ENCODE data around the gene LCN6.
"Not testable (repeated sequence)": the region's sequence is repeated elsewhere in the genome, so short reads cannot be mapped to it uniquely, and the experiment has no call there.

Gene LCN6

DNA sequence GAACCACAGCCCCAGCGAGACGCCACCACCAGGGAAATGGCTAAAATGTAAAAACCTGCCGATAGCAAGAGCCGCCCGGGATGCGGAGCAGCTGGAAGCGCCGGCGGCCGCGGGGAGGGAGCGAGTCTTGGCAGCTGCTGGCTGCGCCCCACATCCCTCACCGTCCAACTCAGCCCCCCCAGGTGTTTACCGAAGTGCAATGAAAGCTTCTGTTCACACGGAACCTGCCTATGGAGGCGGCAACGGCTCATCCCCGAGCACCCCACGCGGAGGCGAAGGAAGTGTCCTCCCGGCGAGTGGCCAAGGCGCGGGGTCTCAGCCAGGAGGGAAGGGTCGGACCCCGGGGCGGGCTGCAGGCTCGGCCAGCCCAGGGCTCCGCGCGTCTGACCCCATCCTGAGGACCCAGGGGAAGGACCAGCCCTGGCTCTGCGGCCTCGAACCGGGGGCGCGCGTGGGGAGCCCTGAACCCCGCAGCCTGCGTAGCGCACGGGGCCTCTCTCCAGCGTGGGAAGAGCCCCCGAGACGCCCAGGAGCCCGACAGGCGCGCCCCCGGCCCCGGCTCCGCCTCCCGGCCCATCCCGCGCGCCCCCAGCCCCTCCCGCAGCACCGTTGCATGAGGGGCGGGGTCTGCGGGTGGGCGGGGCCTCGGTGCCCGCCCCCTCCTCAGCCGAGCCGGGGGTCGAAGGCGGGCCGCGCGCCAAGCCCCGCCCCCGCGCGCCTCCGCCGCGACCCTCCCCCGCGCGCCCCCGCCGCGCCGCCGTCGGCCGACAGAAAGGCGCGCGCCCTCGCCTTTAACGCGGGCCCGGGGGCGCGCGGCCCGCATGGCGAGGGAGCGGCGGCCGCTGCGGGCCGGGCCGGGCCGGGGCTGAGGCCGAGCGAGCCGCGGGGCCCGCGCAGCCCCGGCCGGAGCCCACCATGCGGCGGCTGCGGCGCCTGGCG lies 36.3 kb downstream of the LCN6 start, which contains the start of gene DIPK1B:
Gene DIPK1B (plus strand): TSS at position 822 of the 939 bp plus-strand sequence. CDS start 94 bp downstream, at position 916.
- Mint-ChIP-seq H3K36me3 (ENCODE audit: low read depth) (no peaks in the 10 kb centered on the region), H3K4me1 (ENCODE audit: low read depth) (peaks cover 6% of the 10 kb centered on the region), H3K9me3 (no peaks in the 10 kb centered on the region), H3K4me3 (peak within 1 kb of the TSS; percentile 42), H3K27ac (no peak within 1 kb of the TSS), H3K27me3 (ENCODE audit: low read depth) (peaks cover 40% of the 10 kb centered on the region)

- not testable (repeated sequence) for H3K36me3 Mint-ChIP-seq (ENCODE audit: low read depth); H3K9me3 Mint-ChIP-seq; H3K4me1 Mint-ChIP-seq (ENCODE audit: low read depth); H3K27ac Mint-ChIP-seq
- H3K4me3 Mint-ChIP-seq: peak overlapping the region; percentile 42
- peaks cover 40% of the 10 kb centered on the region for H3K27me3 Mint-ChIP-seq (ENCODE audit: low read depth)
Observed at GRCh38 chr9:136711219-136711648, 37.1 kb downstream of the LCN6 start.

GRCh38 chr9:136710543-136710942 lies 37.8 kb downstream of the LCN6 start:
- no peaks in the 10 kb centered on the region for H3K9me3 Mint-ChIP-seq
- no peaks in the 10 kb centered on the region for H3K36me3 Mint-ChIP-seq (ENCODE audit: low read depth)
- no peak overlapping the region for H3K4me3 Mint-ChIP-seq
- H3K27ac Mint-ChIP-seq: no peak overlapping the region
- peaks cover 6% of the 10 kb centered on the region for H3K4me1 Mint-ChIP-seq (ENCODE audit: low read depth)
- H3K27me3 Mint-ChIP-seq (ENCODE audit: low read depth): peaks cover 41% of the 10 kb centered on the region

DNA sequence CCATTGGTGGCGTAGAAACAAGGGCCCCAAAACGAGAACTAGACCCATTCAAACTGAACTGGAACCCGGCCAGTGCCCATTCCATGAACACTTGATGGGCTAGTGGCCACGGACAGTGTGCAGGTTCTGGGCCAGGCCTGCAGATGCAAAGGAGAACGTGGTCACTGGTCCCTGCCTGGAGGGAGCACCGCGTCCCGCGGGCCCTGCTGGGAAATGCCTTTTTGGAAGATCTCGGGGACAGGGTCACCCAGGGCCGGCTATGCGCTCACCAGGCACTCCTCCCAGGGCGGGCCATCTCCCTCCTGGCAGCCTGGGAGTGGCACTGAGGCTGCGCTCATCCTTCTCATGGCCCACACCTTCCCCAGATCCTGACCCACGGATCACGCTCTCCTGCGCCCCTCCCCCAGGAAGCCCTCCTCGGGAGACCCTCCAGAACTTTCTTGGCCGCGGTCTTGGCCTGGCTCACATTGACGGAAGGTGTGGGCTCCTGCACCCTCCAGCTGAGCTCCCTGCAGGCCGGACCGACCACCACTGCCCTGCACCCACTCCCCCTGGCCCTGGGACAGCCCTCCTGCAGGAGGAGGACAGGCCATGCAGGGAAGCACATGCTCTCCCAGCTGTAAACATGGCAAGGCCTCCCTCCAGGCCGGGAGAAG lies 38.7 kb downstream of the LCN6 start:
- H3K27ac Mint-ChIP-seq: no peak overlapping the region
- peaks cover 46% of the 10 kb centered on the region for H3K27me3 Mint-ChIP-seq (ENCODE audit: low read depth)
- no peaks in the 10 kb centered on the region for H3K36me3 Mint-ChIP-seq (ENCODE audit: low read depth)

GRCh38 chr9:136707849-136708517 lies 40.3 kb downstream of the LCN6 start:
- Mint-ChIP-seq H3K4me1 (ENCODE audit: low read depth) (peaks cover 6% of the 10 kb centered on the region), H3K27me3 (ENCODE audit: low read depth) (peaks cover 34% of the 10 kb centered on the region), H3K36me3 (ENCODE audit: low read depth) (no peaks in the 10 kb centered on the region), H3K4me3 (no peak overlapping the region), H3K9me3 (no peaks in the 10 kb centered on the region), H3K27ac (no peak overlapping the region)

More for the DNA sequence above, 38.7 kb downstream of the LCN6 start:
- no peak overlapping the region for H3K4me3 Mint-ChIP-seq
- H3K4me1 Mint-ChIP-seq (ENCODE audit: low read depth): peaks cover 6% of the 10 kb centered on the region
- no peaks in the 10 kb centered on the region for H3K9me3 Mint-ChIP-seq

DNA sequence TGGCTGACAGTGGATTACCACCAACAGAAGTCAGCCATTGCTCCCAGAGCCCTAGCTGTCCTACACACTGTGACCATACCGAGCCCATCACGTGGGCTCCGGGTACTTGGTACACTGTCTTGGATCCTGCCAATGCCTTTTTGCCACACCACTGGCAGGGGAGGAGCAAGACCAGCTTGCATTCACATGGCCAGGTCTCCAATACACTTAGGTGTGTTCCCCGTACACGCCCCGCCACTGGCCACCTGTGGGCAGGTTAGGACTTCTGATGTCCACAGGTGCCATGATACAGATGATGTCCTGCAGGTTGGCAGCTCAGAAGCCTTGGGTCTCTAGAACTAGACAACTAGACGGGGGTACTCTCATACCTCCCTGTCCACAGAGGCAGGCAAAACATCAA lies 41.3 kb downstream of the LCN6 start:
- H3K4me3 Mint-ChIP-seq: no peak overlapping the region
- H3K27me3 Mint-ChIP-seq (ENCODE audit: low read depth): peaks cover 38% of the 10 kb centered on the region
- H3K4me1 Mint-ChIP-seq (ENCODE audit: low read depth): peaks cover 6% of the 10 kb centered on the region
- H3K36me3 Mint-ChIP-seq (ENCODE audit: low read depth): no peaks in the 10 kb centered on the region
- no peak overlapping the region for H3K27ac Mint-ChIP-seq
- no peaks in the 10 kb centered on the region for H3K9me3 Mint-ChIP-seq

DNA sequence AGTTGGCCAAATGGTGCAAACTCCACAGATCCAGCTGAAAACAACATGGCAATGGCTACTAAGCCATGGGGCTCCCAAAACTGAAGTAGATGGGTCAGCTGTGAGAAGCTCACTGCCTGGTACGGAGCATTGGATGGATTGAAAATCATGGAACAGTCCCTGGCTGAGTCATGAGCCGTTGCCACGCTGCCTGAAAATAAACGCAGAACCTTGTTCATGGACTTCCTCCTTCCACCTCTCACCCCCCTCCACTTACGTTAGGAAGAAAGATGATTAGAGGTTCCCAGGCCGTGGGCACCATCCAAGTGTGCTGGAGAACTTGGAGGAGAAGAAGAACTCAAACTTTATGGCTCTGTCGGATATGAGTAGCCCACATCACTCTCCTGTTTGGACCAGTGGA lies 42.8 kb downstream of the LCN6 start:
- Mint-ChIP-seq H3K9me3 (no peaks in the 10 kb centered on the region), H3K27me3 (ENCODE audit: low read depth) (peaks cover 25% of the 10 kb centered on the region), H3K4me3 (no peak overlapping the region), H3K36me3 (ENCODE audit: low read depth) (no peaks in the 10 kb centered on the region), H3K27ac (no peak overlapping the region), H3K4me1 (ENCODE audit: low read depth) (peaks cover 9% of the 10 kb centered on the region)

GRCh38 chr9:136704741-136705140 lies 43.6 kb downstream of the LCN6 start:
- not testable (repeated sequence) for H3K36me3 Mint-ChIP-seq (ENCODE audit: low read depth); H3K9me3 Mint-ChIP-seq; H3K27ac Mint-ChIP-seq; H3K4me3 Mint-ChIP-seq
- H3K4me1 Mint-ChIP-seq (ENCODE audit: low read depth): peaks cover 13% of the 10 kb centered on the region
- peaks cover 22% of the 10 kb centered on the region for H3K27me3 Mint-ChIP-seq (ENCODE audit: low read depth)

GRCh38 chr9:136703276-136703860 lies 45.0 kb downstream of the LCN6 start:
- Mint-ChIP-seq H3K27me3 (ENCODE audit: low read depth) (peaks cover 26% of the 10 kb centered on the region), H3K27ac (no peak overlapping the region), H3K4me1 (ENCODE audit: low read depth) (peaks cover 15% of the 10 kb centered on the region), H3K36me3 (ENCODE audit: low read depth) (no peaks in the 10 kb centered on the region), H3K9me3 (no peaks in the 10 kb centered on the region), H3K4me3 (no peak overlapping the region)

DNA sequence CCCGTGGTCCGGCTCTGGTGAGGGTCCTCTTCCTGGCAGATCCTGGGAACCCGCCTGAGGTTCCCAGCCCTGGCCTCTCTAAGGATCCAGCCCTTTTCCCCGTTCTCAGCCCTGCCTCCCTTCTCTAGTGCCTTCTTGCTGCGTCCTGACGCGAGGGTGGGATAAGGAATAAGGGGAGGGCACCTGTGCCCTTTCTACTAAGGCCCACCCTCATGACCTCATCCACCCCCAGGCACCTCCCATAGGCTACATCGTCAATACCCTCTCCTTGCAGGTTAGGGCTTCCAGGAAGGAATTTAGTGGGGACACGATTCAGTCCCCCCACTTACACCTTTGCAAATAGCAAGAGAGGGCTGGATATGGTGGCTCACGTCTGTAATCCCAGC lies 46.7 kb downstream of the LCN6 start:
- Mint-ChIP-seq H3K9me3 (no peaks in the 10 kb centered on the region), H3K36me3 (ENCODE audit: low read depth) (no peaks in the 10 kb centered on the region), H3K4me1 (ENCODE audit: low read depth) (peaks cover 21% of the 10 kb centered on the region), H3K27me3 (ENCODE audit: low read depth) (peaks cover 26% of the 10 kb centered on the region), H3K27ac (peak overlapping the region; percentile 91), H3K4me3 (peak overlapping the region; percentile 80)

- Mint-ChIP-seq H3K27ac (peak overlapping the region; percentile 91), H3K9me3 (no peaks in the 10 kb centered on the region), H3K36me3 (ENCODE audit: low read depth) (no peaks in the 10 kb centered on the region), H3K27me3 (ENCODE audit: low read depth) (peaks cover 26% of the 10 kb centered on the region), H3K4me1 (ENCODE audit: low read depth) (peaks cover 21% of the 10 kb centered on the region), H3K4me3 (peak overlapping the region; percentile 80)
Observed at GRCh38 chr9:136700959-136701667, 47.2 kb downstream of the LCN6 start.

- Mint-ChIP-seq H3K36me3 (ENCODE audit: low read depth) (no peaks in the 10 kb centered on the region), H3K4me1 (ENCODE audit: low read depth) (peaks cover 21% of the 10 kb centered on the region), H3K27me3 (ENCODE audit: low read depth) (peaks cover 18% of the 10 kb centered on the region), H3K9me3 (no peaks in the 10 kb centered on the region), H3K27ac (no peak overlapping the region), H3K4me3 (no peak overlapping the region)
Observed at GRCh38 chr9:136700304-136700703, 48.0 kb downstream of the LCN6 start.

DNA sequence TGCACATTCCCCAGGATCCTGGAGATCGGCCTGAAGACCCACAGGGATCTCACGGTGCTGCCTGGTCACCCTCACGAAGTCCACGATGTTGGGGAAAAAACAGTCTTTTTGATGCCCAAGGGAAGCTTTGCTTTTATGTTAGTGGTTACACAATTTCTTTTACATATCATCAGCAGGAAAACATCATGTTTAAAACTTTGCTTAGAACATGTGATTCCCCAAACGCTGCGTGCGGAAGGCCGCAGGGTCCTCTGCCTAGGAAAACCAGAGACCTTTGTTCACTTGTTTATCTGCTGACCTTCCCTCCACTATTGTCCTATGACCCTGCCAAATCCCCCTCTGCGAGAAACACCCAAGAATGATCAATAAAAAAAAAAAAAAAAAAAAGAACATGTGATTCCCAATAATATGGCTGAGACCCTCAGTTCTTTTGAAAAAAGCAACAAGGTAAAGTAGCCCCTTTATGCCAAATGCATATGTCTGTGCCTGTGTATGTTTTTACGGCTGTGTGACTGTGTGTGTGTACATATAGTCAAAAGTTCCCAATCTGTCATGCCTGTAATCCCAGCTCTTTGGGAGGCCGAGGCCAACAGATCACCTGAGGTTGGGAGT lies 49.6 kb downstream of the LCN6 start:
- Mint-ChIP-seq H3K36me3 (ENCODE audit: low read depth) (no peaks in the 10 kb centered on the region), H3K4me1 (ENCODE audit: low read depth) (peaks cover 21% of the 10 kb centered on the region), H3K27ac (no peak overlapping the region), H3K27me3 (ENCODE audit: low read depth) (peaks cover 21% of the 10 kb centered on the region), H3K4me3 (peak overlapping the region; percentile 53), H3K9me3 (no peaks in the 10 kb centered on the region)
